IPS-20b (cell line): ENCODE measurements around the gene ATG16L2.
"Not testable (repeated sequence)": the region's sequence is repeated elsewhere in the genome, so short reads cannot be mapped to it uniquely, and the experiment has no call there.

Experiments
- H3K27ac ChIP-seq: one replicate; pipeline ENCODE4 v1.5.1; 2013; ENCODE audit warnings: low read length
- H3K27me3 ChIP-seq: 2 replicates; pipeline ENCODE4 v1.6.1; 2013; ENCODE audit warnings: mild to moderate bottlenecking, low read length, inconsistent platforms; ENCODE audit not compliant: insufficient read depth
- H3K36me3 ChIP-seq: 2 replicates; pipeline ENCODE4 v1.6.1; 2013; ENCODE audit warnings: low read depth, mild to moderate bottlenecking, inconsistent platforms, low read length, moderate library complexity; ENCODE audit not compliant: insufficient read depth
- H3K4me1 ChIP-seq: 2 replicates; pipeline ENCODE4 v1.6.1; 2013; ENCODE audit warnings: mild to moderate bottlenecking, control low read depth, inconsistent platforms, low read length, moderate library complexity; ENCODE audit not compliant: insufficient read depth
- H3K4me3 ChIP-seq: 2 replicates; pipeline ENCODE4 v1.5.1; 2013; ENCODE audit warnings: mild to moderate bottlenecking, low read length, inconsistent platforms
- H3K9ac ChIP-seq: 2 replicates; pipeline ENCODE4 v1.6.1; 2013; ENCODE audit warnings: low read depth, mild to moderate bottlenecking, inconsistent platforms, low read length, moderate library complexity
- H3K9me3 ChIP-seq: 2 replicates; pipeline ENCODE4 v1.6.1; 2013; ENCODE audit warnings: mild to moderate bottlenecking, low read depth, low read length, inconsistent platforms; ENCODE audit not compliant: insufficient read depth

The ATG16L2 gene

DNA sequence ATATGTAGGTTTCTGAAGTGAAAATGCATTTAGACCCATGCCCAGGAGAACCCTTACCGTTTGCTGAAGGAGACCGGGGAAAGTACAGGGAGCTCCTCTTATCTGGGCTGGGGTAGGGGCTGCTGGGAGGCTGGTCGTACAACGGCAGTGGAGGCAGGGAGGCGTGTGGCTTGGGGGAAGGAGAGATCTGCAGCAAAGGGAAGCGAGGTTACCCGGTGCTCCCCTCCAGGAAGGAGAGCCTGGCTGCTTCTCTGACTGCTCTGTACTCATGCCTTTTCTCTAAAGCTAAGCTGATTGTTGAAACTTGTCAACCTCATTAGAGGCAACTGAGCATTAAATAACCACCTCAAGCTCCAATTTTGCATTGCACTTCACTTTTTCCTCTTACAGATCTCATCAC is 27.2 kb downstream of the ATG16L2 start:
- Histone ChIP-seq H3K27me3 (no peaks in the 10 kb centered on the region), H3K9me3 (no peaks in the 10 kb centered on the region), H3K36me3 (0 out of 2 replicates have a peak, but pooled peaks cover 4% of the 10 kb centered on the region), H3K9ac (no peak overlapping the region), H3K4me3 (no peak overlapping the region), H3K27ac (no peak overlapping the region), H3K4me1 (no peaks in the 10 kb centered on the region)

GRCh38 chr11:72842126-72842525 is 27.9 kb downstream of the ATG16L2 start:
- no peak overlapping the region for H3K4me3 ChIP-seq
- H3K27me3 ChIP-seq: no peaks in the 10 kb centered on the region
- 0 out of 2 replicates have a peak, but pooled peaks cover 4% of the 10 kb centered on the region for H3K36me3 ChIP-seq
- no peaks in the 10 kb centered on the region for H3K9me3 ChIP-seq
- H3K4me1 ChIP-seq: no peaks in the 10 kb centered on the region
- H3K9ac ChIP-seq: no peak overlapping the region
- no peak overlapping the region for H3K27ac ChIP-seq

GRCh38 chr11:72842653-72843330 is 28.6 kb downstream of the ATG16L2 start:
- Histone ChIP-seq H3K4me3 (no peak overlapping the region), H3K9me3 (no peaks in the 10 kb centered on the region), H3K9ac (no peak overlapping the region), H3K27me3 (no peaks in the 10 kb centered on the region), H3K27ac (no peak overlapping the region), H3K36me3 (0 out of 2 replicates have a peak, but pooled peaks cover 4% of the 10 kb centered on the region), H3K4me1 (no peaks in the 10 kb centered on the region)

GRCh38 chr11:72844356-72844755 is 30.1 kb downstream of the ATG16L2 start:
- Histone ChIP-seq H3K4me1 (no peaks in the 10 kb centered on the region), H3K4me3 (no peak overlapping the region), H3K27me3 (no peaks in the 10 kb centered on the region), H3K9ac (no peak overlapping the region), H3K9me3 (no peaks in the 10 kb centered on the region), H3K36me3 (no peaks in the 10 kb centered on the region), H3K27ac (no peak overlapping the region)

DNA sequence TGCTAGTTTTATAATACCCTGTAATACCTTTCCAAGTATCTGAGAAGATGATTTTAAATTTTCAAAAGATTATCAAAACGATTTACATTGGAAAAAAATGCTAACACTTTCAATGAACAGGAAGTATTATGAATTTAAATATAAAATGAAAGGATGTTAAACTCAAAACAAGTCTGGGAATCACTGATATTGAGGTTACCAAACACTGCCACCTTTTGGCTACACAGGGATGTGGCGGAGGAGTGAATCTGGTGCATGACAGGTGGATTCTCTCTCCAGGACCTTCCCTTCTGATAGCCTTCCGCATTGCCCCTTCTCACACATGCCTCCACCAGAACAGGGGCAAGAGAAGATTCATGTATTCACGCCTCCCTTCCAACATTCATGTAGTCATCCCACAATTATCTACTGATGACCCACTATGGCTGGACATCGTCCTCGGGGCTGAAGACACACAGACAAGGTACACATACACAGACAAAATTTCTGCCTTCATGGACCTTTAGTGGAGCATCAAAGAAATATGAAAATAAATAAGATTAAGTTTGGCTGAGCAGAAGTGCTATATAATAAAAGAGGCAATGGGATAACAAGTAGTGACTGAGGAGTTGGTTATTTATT is 34.7 kb downstream of the ATG16L2 start:
- H3K4me1 ChIP-seq: no peaks in the 10 kb centered on the region
- H3K27ac ChIP-seq: no peak overlapping the region
- H3K9ac ChIP-seq: no peak overlapping the region
- H3K27me3 ChIP-seq: no peaks in the 10 kb centered on the region
- no peaks in the 10 kb centered on the region for H3K36me3 ChIP-seq
- no peak overlapping the region for H3K4me3 ChIP-seq
- H3K9me3 ChIP-seq: no peaks in the 10 kb centered on the region

DNA sequence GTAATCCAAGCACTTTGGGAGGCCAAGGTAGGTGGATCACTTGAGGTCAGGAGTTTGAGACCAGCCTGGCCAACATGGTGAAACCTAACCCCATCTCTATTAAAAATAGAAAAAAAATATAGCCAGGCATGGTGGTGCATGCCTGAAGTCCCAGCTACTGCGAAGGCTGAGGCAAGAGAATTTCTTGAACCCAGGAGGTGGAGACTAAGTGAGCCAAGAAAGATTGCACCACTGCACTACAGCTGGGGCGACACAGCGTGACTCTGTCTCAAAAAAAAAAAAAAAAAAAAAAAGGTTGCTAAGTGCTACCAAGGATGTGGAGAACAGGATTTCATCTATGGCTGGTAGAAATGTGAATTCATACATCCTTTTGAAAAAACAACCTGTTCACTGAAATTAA is 36.6 kb downstream of the ATG16L2 start:
- Histone ChIP-seq H3K4me3 (no peak overlapping the region), H3K27me3 (no peaks in the 10 kb centered on the region), H3K9me3 (no peaks in the 10 kb centered on the region), H3K4me1 (no peaks in the 10 kb centered on the region), H3K9ac (no peak overlapping the region), H3K27ac (no peak overlapping the region), H3K36me3 (no peaks in the 10 kb centered on the region)

DNA sequence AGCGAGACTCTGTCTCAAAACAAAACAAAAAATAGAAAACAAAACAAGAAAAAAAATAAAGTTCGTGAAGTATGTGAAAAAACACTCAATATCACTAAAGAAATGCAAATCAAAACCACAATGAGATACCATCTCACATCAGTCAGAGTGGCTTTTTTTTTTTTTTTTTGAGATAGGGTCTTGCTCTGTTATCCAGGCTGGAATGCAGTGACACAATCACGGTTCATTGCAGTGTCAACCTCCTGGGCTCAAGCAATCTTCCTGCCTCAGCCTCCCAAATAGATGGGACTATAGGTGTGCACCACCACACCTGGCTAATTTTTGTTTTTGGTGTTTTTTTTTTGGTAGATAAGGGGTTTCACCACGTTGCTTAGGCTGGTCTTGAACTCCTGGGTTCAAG is 37.5 kb downstream of the ATG16L2 start:
- Histone ChIP-seq H3K27me3 (no peaks in the 10 kb centered on the region), H3K9ac (no peak overlapping the region), H3K27ac (no peak overlapping the region), H3K36me3 (no peaks in the 10 kb centered on the region), H3K9me3 (no peaks in the 10 kb centered on the region), H3K4me1 (no peaks in the 10 kb centered on the region), H3K4me3 (no peak overlapping the region)

DNA sequence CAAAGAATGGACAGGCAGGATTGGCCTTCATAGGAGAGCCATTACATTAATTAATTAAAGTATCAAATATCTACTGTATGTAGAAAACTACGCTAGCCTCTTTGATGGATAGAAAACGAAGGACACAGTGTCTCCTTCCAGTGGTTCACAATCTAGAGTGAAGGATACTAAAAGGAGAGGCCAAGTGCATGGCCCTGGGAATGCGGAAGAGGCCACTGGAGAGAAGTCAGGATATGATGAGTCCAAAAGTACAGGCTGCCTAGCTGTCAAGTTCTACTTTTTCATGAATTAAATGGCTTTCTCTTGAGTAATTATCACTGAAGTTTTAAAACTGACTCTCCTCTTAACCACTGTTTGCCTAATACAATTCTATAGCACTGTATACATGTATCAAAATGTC is 41.9 kb downstream of the ATG16L2 start:
- H3K9ac ChIP-seq: no peak overlapping the region
- H3K4me1 ChIP-seq: no peaks in the 10 kb centered on the region
- H3K36me3 ChIP-seq: no peaks in the 10 kb centered on the region
- H3K4me3 ChIP-seq: no peak overlapping the region
- H3K27me3 ChIP-seq: no peaks in the 10 kb centered on the region
- H3K9me3 ChIP-seq: no peaks in the 10 kb centered on the region
- H3K27ac ChIP-seq: no peak overlapping the region

DNA sequence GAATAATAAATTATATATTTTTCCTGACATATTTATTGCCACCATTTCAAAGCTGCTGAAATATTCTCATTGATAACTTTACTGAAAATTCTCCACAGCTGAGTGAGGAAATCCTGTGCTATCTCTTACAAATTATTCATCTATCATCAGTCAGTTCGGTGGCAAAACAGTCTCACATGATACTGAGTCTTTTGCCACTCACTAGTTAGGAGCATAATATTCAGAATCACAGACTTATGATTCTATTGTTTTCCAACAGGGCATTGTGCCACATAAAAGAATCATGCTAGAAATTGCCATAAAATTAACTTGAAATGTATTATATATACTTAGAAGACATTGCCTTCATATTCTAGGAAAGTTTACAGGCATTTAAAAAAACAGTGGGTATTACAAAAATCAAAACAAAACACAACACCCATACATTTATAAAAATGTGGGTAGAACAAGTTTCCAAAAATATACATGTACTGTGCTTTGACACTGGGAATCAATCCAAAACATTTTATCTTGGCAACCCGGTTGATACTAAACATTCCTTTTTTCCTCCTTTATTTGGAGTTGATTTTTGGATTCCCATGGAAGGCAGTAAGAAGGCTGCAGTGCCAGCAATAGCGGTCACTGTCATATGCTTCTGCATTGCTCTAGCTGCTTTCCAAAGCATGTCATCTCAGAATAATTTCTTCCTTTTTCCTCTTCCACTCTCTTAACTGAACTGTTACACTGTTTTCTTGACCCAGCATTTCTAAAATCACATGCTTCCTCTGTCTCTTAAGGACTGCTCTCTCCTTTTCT is 42.5 kb downstream of the ATG16L2 start:
- H3K9me3 ChIP-seq: no peaks in the 10 kb centered on the region
- H3K27me3 ChIP-seq: no peaks in the 10 kb centered on the region
- H3K27ac ChIP-seq: no peak overlapping the region
- H3K4me1 ChIP-seq: no peaks in the 10 kb centered on the region
- no peak overlapping the region for H3K9ac ChIP-seq
- no peaks in the 10 kb centered on the region for H3K36me3 ChIP-seq
- no peak overlapping the region for H3K4me3 ChIP-seq

- H3K4me1 ChIP-seq, H3K27me3 ChIP-seq, H3K4me3 ChIP-seq, H3K36me3 ChIP-seq, H3K9me3 ChIP-seq, H3K27ac ChIP-seq, H3K9ac ChIP-seq: not testable (repeated sequence)
Measured at GRCh38 chr11:72858267-72858666, 44.1 kb downstream of the ATG16L2 start.

DNA sequence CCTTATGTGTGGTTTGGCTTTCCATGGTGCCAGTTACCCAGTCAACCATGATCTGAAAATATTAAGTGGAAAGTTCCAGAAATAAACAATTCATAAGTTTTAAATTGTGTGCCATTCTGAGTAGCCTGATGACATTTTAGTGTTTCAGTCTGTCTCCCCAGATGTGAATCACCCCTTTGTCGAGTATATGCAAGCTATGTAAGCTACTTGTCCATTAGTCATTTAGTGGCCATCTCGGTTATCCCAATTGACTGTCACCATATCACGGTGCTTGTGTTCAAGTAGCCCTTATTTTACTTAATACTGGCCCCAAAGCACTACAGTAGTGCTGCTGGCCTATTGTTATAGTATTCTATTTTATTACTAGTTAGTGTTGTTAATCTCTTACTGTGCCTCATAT is 44.9 kb downstream of the ATG16L2 start:
- H3K9me3 ChIP-seq: no peaks in the 10 kb centered on the region
- H3K27ac ChIP-seq: no peak overlapping the region
- no peak overlapping the region for H3K4me3 ChIP-seq
- H3K9ac ChIP-seq: no peak overlapping the region
- H3K36me3 ChIP-seq: no peaks in the 10 kb centered on the region
- peaks cover 2% of the 10 kb centered on the region; the same call in 1 of the 2 replicates for H3K4me1 ChIP-seq
- no peaks in the 10 kb centered on the region for H3K27me3 ChIP-seq

GRCh38 chr11:72860010-72860409 is 45.8 kb downstream of the ATG16L2 start:
- H3K36me3 ChIP-seq: no peaks in the 10 kb centered on the region
- H3K9ac ChIP-seq: no peak overlapping the region
- H3K27me3 ChIP-seq: no peaks in the 10 kb centered on the region
- peaks cover 2% of the 10 kb centered on the region; the same call in 1 of the 2 replicates for H3K4me1 ChIP-seq
- no peak overlapping the region for H3K4me3 ChIP-seq
- no peaks in the 10 kb centered on the region for H3K9me3 ChIP-seq
- H3K27ac ChIP-seq: no peak overlapping the region
